GM12878 (cell line): ENCODE results near the gene ZFP1. TPM values are rescaled to one million over a fixed set of nuclear protein-coding genes. Genes with fewer than 3 reads are reported as not detected.

Experiments
- ATAC-seq: fragments of 200-7000 bp; cut with Tn5 transposase; 3 replicates; pipeline ENCODE4 v1.9.1; 2020; ENCODE audit warnings: mild to moderate bottlenecking, moderate library complexity
- BruUV-seq: library from RNA; stranded (reverse); fragments of 400-500 nt; replicated peaks from 2 replicates; lab custom pipeline; 2021; lab: Mats Ljungman, UMichigan
- CTCF ChIA-PET: fragments of 300-600 bp; sonication (Branson Sonifier 250); formaldehyde crosslinking; extraction: SDS; loops from one replicate; lab custom pipeline; 2021; ENCODE audit warnings: inconsistent platforms; lab: Yijun Ruan, JAX
- POLR2A ChIA-PET: fragments of 350-600 bp; formaldehyde crosslinking; extraction: SDS; loops from one replicate; lab custom pipeline; 2021; ENCODE audit warnings: inconsistent platforms; lab: Charles Lee
- RAD21 ChIA-PET: fragments of 300-600 bp; sonication (Branson Sonifier 250); formaldehyde crosslinking; loops from one replicate; lab custom pipeline; 2023; ENCODE audit warnings: antibody characterized with exemption; ENCODE audit not compliant: unreplicated experiment; lab: Charles Lee
- SMC1A ChIA-PET: fragments of 300-600 bp; sonication (Branson Sonifier 250); formaldehyde crosslinking; loops from one replicate; lab custom pipeline; 2023; ENCODE audit not compliant: unreplicated experiment, uncharacterized antibody; lab: Charles Lee
- DNase-seq: peaks from one replicate; pipeline ENCODE4 v3.0.0-alpha.2; 2011; ENCODE audit warnings: low read depth, low spot score
- FAIRE-seq: peaks from 3 replicates; lab custom pipeline; 2011; peaks lifted over from hg19 to GRCh38; lab: Jason Lieb, UNC
- H2AFZ ChIP-seq: 2 replicates; pipeline ENCODE4 v1.6.0; 2011; ENCODE audit warnings: low read depth, low read length, control low read depth; ENCODE audit not compliant: control insufficient read depth
- H3K27ac ChIP-seq: 2 replicates; pipeline ENCODE4 v1.5.1; 2011; ENCODE audit warnings: control low read depth; ENCODE audit not compliant: control insufficient read depth, insufficient read depth
- H3K27me3 ChIP-seq, 2 experiments: replicated peaks in 1 of 2; 2 replicates each; pipeline versions ENCODE4 v1.6.0 to v1.6.1; 2011; ENCODE audit warnings: low read length in 1 of 2; ENCODE audit not compliant: control insufficient read depth in 2 of 2, insufficient read depth in 2 of 2
- H3K36me3 ChIP-seq, 2 experiments: 2 replicates each; pipeline ENCODE4 v1.5.1; 2011; ENCODE audit warnings: low read length in 1 of 2; ENCODE audit not compliant: control insufficient read depth in 2 of 2, insufficient read depth in 2 of 2
- H3K4me1 ChIP-seq: 2 replicates; pipeline ENCODE4 v1.6.1; 2011; ENCODE audit warnings: mild to moderate bottlenecking, low read length, moderate library complexity, mixed read lengths; ENCODE audit not compliant: control insufficient read depth, insufficient read depth
- H3K4me2 ChIP-seq: 2 replicates; pipeline ENCODE4 v1.6.0; 2011; ENCODE audit warnings: control low read depth; ENCODE audit not compliant: control insufficient read depth, insufficient read depth
- H3K4me3 ChIP-seq: fragments of 200-600 bp; sonication (generic); 2 replicates; pipeline ENCODE4 v1.5.1; 2016
- H3K79me2 ChIP-seq: 2 replicates; pipeline ENCODE4 v1.6.0; 2011; ENCODE audit warnings: low read length; ENCODE audit not compliant: control insufficient read depth, insufficient read depth
- H3K9ac ChIP-seq: 2 replicates; pipeline ENCODE4 v1.8.0; 2011; ENCODE audit warnings: low read length, control low read depth, mixed read lengths; ENCODE audit not compliant: control insufficient read depth, insufficient read depth
- H3K9me3 ChIP-seq: replicated peaks from 3 replicates; pipeline ENCODE4 v1.5.1; 2011; ENCODE audit warnings: mild to moderate bottlenecking, low read length; ENCODE audit not compliant: control insufficient read depth, insufficient read depth
- H4K20me1 ChIP-seq: 2 replicates; pipeline ENCODE4 v1.6.0; 2011; ENCODE audit not compliant: control insufficient read depth, insufficient read depth
- CBX5 ChIP-seq: sonication (generic); IDR thresholded peaks from 2 replicates; pipeline ENCODE4 v1.6.1; 2016; ENCODE audit warnings: low read depth, moderate library complexity, mild to moderate bottlenecking, inconsistent platforms
- HCFC1 ChIP-seq: fragments of 150-350 bp; IDR thresholded peaks from 2 replicates; pipeline ENCODE4 v1.6.1; 2014; ENCODE audit warnings: low read length
- JUNB ChIP-seq: IDR thresholded peaks from 2 replicates; pipeline ENCODE4 v1.6.1; 2016; ENCODE audit warnings: antibody characterized with exemption, mild to moderate bottlenecking
- RAD51 ChIP-seq: fragments of 450-650 bp; IDR thresholded peaks from 2 replicates; pipeline ENCODE4 v1.6.1; 2016; ENCODE audit warnings: moderate library complexity, mild to moderate bottlenecking, inconsistent platforms
- RB1 ChIP-seq: fragments of 450-650 bp; formaldehyde crosslinking; IDR thresholded peaks from 2 replicates; pipeline ENCODE4 v1.6.1; 2017; ENCODE audit warnings: mild to moderate bottlenecking, borderline replicate concordance
- TARDBP ChIP-seq: IDR thresholded peaks from 2 replicates; pipeline ENCODE4 v1.6.1; 2016; ENCODE audit warnings: borderline replicate concordance
- ZNF217 ChIP-seq: fragments of 450-650 bp; IDR thresholded peaks from 2 replicates; pipeline ENCODE4 v1.6.1; 2017; ENCODE audit warnings: antibody characterized with exemption, mild to moderate bottlenecking
- WGBS: methylation state at CpG from one replicate; pipeline ENCODE4 v1.1.6; 2016; ENCODE audit warnings: low lambda C conversion rate; ENCODE audit not compliant: insufficient replicate concordance, insufficient coverage; ENCODE audit errors: missing lambda C conversion rate; 5-methylcytosine and 5-hydroxymethylcytosine counted together
- in situ Hi-C: fragments of 300-500 bp; cut with MboI; formaldehyde crosslinking; loops from 9 replicates; pipeline ENCODE4 v1.14.3; 2018; ENCODE audit warnings: mixed read lengths
- intact Hi-C: fragments of 100-400 bp; cut with micrococcal nuclease; formaldehyde crosslinking; loops from one replicate; pipeline ENCODE4 v1.14.2; 2022; ENCODE audit not compliant: unreplicated experiment
- polyA plus RNA-seq, 11 experiments: library from polyadenylated mRNA; depleted of rRNA in 4 of 11; unstranded in 6 of 11; stranded (reverse) in 5 of 11; fragments of >200 nt; fragmentation: Nextera tagmentation in 4 of 11; fragmentation: Illumina TruSeq in 1 of 11; extraction: Ambion mirVana in 4 of 11; extraction: Trizol in 1 of 11; gene quantifications; 1 replicate in 1 of 11; 2 replicates in 10 of 11; pipeline versions ENCODE4 v1.2.1 to v1.2.3, GENCODE V29; 2011 to 2016; ENCODE audit warnings: inconsistent platforms in 2 of 11, missing spikeins in 2 of 11, low read depth in 1 of 11
- total RNA-seq, 4 experiments: library from RNA; depleted of rRNA in 3 of 4; stranded (reverse); fragments of >200 nt in 3 of 4; fragmentation: Illumina TruSeq in 1 of 4; extraction: Trizol in 1 of 4; gene quantifications; 2 replicates each; pipeline versions ENCODE4 v1.2.1 to v1.2.3, GENCODE V29; 2013 to 2021
- TF ChIP-seq, protein P1 (sequence below): IDR thresholded peaks from 2 replicates; pipeline ENCODE4 v1.6.1; 2012; ENCODE audit warnings: low read length, inconsistent platforms

The ZFP1 gene
- total and polyA plus RNA-seq, 10 of the 15 experiments (the other 5 are each of a cell fraction or from before 2014, with no cell fraction given) = 3.5 to 17.6 (median 14.7) TPM

DNA sequence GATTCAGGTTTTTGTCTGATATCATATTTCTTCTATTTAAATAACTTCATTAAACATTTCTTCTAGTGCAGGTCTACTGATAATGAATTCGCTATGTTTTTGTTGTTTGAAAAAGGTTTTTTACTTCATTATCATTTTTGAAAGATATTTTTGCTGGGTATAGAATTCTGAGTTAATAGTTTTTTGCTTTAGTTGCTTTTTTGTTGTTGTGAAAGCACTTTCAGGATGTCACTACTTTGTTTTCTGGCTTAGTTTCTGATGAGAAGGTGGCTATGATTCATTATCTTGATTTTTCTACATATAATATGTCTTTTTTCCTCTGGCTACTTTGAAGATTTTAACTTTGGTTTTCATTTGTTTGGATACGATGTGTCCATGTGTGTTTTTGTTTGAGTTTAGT is 3.5 kb downstream of the ZFP1 start:
- H3K27ac ChIP-seq = no peak overlapping the region; the same call in 1 of the 2 replicates
- no peaks in the 10 kb centered on the region for H3K27me3 ChIP-seq
- no TSS peak for BruUV-seq
- TF ChIP-seq TARDBP (no peak), JUNB (peak; percentile 27; the same call in 1 of the 2 replicates), ZNF217 (no peak), RB1 (no peak), CBX5 (peak; percentile 90; the same call in 1 of the 2 replicates), RAD51 (no peak), HCFC1 (no peak)
- TF ChIP-seq, protein P1, sequence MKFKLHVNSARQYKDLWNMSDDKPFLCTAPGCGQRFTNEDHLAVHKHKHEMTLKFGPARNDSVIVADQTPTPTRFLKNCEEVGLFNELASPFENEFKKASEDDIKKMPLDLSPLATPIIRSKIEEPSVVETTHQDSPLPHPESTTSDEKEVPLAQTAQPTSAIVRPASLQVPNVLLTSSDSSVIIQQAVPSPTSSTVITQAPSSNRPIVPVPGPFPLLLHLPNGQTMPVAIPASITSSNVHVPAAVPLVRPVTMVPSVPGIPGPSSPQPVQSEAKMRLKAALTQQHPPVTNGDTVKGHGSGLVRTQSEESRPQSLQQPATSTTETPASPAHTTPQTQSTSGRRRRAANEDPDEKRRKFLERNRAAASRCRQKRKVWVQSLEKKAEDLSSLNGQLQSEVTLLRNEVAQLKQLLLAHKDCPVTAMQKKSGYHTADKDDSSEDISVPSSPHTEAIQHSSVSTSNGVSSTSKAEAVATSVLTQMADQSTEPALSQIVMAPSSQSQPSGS = 0 out of 2 replicates have a peak, but pooled peaks have one; percentile 9
- TF ChIP-seq, all 136 proteins: peak for 3
- ChIA-PET POLR2A (no interaction called here), RAD21 (no interaction called here), SMC1A (interaction anchor here (1.0 kb wide), 1 partner anchor 47 kb away, joined by 3 read pairs; no protein-coding TSS in a partner anchor), CTCF (no interaction called here)
- peaks cover 19% of the 10 kb centered on the region for H3K9me3 ChIP-seq
- peaks cover 5% of the 10 kb centered on the region for H3K79me2 ChIP-seq
- H3K4me1 ChIP-seq = no peaks in the 10 kb centered on the region
- no peak overlapping the region for H3K4me3 ChIP-seq
- no peak for ATAC-seq
- H3K4me2 ChIP-seq = no peak overlapping the region
- FAIRE-seq = no peak
- intact Hi-C loops = no loop called here
- DNase-seq = no peak
- in situ Hi-C loops = no loop called here
- H3K9ac ChIP-seq = no peak overlapping the region
- H3K36me3 ChIP-seq = peaks cover 1 to 7% of the 10 kb centered on the region in 2 experiments; a peak in 2 of 4 replicates
- no peak overlapping the region for H2AFZ ChIP-seq
- no peaks in the 10 kb centered on the region for H4K20me1 ChIP-seq
- WGBS = 48% methylated on average over 2 of the region's 2 CpGs
